HCT116 (cell line): ENCODE results near the gene TNFRSF14. TPM values are rescaled to one million over a fixed set of nuclear protein-coding genes. Genes with fewer than 3 reads are reported as not detected.

Experiments used
- ATAC-seq: fragments of 200-7000 bp; cut with Tn5 transposase; 2 replicates; pipeline ENCODE4 v1.9.1; 2020; ENCODE audit warnings: mild to moderate bottlenecking, moderate library complexity
- BruUV-seq: library from RNA; stranded (reverse); fragments of 400-500 nt; replicated peaks from 2 replicates; lab custom pipeline; 2021; lab: Mats Ljungman, UMichigan
- CTCF ChIA-PET: fragments of 300-600 bp; sonication (Branson Sonifier 250); formaldehyde crosslinking; loops from one replicate; lab custom pipeline; 2021; ENCODE audit warnings: antibody characterized with exemption; lab: Charles Lee
- POLR2A ChIA-PET: fragments of 300-600, 350-600 bp; sonication (Branson Sonifier 250); formaldehyde crosslinking; loops from one replicate; lab custom pipeline; 2021; ENCODE audit warnings: antibody characterized with exemption; lab: Charles Lee
- RAD21 ChIA-PET, 2 experiments: fragments of 300-600 bp; sonication (Branson Sonifier 250); formaldehyde crosslinking; loops; one replicate each; lab custom pipeline; 2023; ENCODE audit warnings: low total read pairs in 2 of 2; ENCODE audit not compliant: uncharacterized antibody in 2 of 2, unreplicated experiment in 2 of 2, low non-redundant PET in 1 of 2; lab: Charles Lee
- DNase-seq: peaks from one replicate; pipeline ENCODE4 v3.0.0-alpha.2; 2010; ENCODE audit warnings: low read depth, low spot score
- H2AFZ ChIP-seq: fragments of 200-600 bp; shearing (Covaris generic), sonication (generic); 2 replicates; pipeline ENCODE4 v1.6.1; 2017; ENCODE audit warnings: low read depth, mixed run types, mixed read lengths, antibody characterized with exemption, low read length; ENCODE audit not compliant: poor library complexity, severe bottlenecking
- H3K27ac ChIP-seq: 2 replicates; pipeline ENCODE4 v1.5.1; 2012; ENCODE audit warnings: low read depth, low read length
- H3K27me3 ChIP-seq: fragments of 200-600 bp; sonication (generic); 2 replicates; pipeline ENCODE4 v1.6.1; 2016; ENCODE audit warnings: mixed run types, low read length, mixed read lengths; ENCODE audit not compliant: insufficient read depth
- H3K36me3 ChIP-seq, 2 experiments: fragments of 200-500 bp in 1 of 2; fragments of 200-600 bp in 1 of 2; sonication (Bioruptor generic) in 1 of 2; sonication (generic) in 1 of 2; 2 replicates each; pipeline versions ENCODE4 v1.5.1 to v1.6.1; 2014 to 2016; ENCODE audit warnings: low read length in 2 of 2, inconsistent platforms in 1 of 2, mixed read lengths in 1 of 2, mixed run types in 1 of 2; ENCODE audit not compliant: insufficient read depth in 2 of 2, control insufficient read depth in 1 of 2
- H3K4me1 ChIP-seq, 2 experiments: fragments of 200-600 bp in 1 of 2; sonication (generic) in 1 of 2; 2 replicates each; pipeline versions ENCODE4 v1.5.1 to v1.6.1; 2012 to 2017; ENCODE audit warnings: low read length in 2 of 2, inconsistent platforms in 1 of 2, mild to moderate bottlenecking in 1 of 2, mixed read lengths in 1 of 2, mixed run types in 1 of 2, moderate library complexity in 1 of 2; ENCODE audit not compliant: insufficient read depth in 2 of 2, control insufficient read depth in 1 of 2
- H3K4me2 ChIP-seq: fragments of 200-600 bp; sonication (generic); 2 replicates; pipeline ENCODE4 v1.6.1; 2017; ENCODE audit warnings: mixed run types, low read length, mixed read lengths
- H3K4me3 ChIP-seq, 2 experiments: fragments of 200-600 bp in 1 of 2; sonication (generic) in 1 of 2; replicated peaks in 1 of 2; 2 replicates each; pipeline ENCODE4 v1.5.1; 2011 to 2016; ENCODE audit warnings: low read length in 2 of 2, control low read depth in 1 of 2, low read depth in 1 of 2, mild to moderate bottlenecking in 1 of 2, mixed read lengths in 1 of 2, mixed run types in 1 of 2
- H3K79me2 ChIP-seq: fragments of 200-600 bp; sonication (generic); 2 replicates; pipeline ENCODE4 v1.6.1; 2017; ENCODE audit warnings: mild to moderate bottlenecking, mixed run types, low read length, moderate library complexity, mixed read lengths; ENCODE audit not compliant: insufficient read depth
- H3K9ac ChIP-seq: fragments of 200-600 bp; sonication (generic); 2 replicates; pipeline ENCODE4 v1.6.1; 2016; ENCODE audit warnings: low read length, mixed read lengths
- H3K9me2 ChIP-seq: fragments of 200-600 bp; sonication (generic), shearing (Covaris generic); 2 replicates; pipeline ENCODE4 v1.6.1; 2017; ENCODE audit warnings: mixed run types, mild to moderate bottlenecking, moderate library complexity; ENCODE audit not compliant: insufficient read depth
- H3K9me3 ChIP-seq, 2 experiments: fragments of 200-500 bp in 1 of 2; fragments of 200-600 bp in 1 of 2; sonication (Bioruptor generic) in 1 of 2; sonication (generic) in 1 of 2; 2 replicates each; pipeline ENCODE4 v1.6.1; 2014 to 2017; ENCODE audit warnings: low read length in 2 of 2, mixed read lengths in 2 of 2, inconsistent platforms in 1 of 2, low read depth in 1 of 2, mild to moderate bottlenecking in 1 of 2, mixed run types in 1 of 2, moderate library complexity in 1 of 2; ENCODE audit not compliant: control insufficient read depth in 1 of 2, insufficient read depth in 1 of 2
- H4K20me1 ChIP-seq: fragments of 200-600 bp; sonication (generic), shearing (Covaris generic); 2 replicates; pipeline ENCODE4 v1.6.1; 2017; ENCODE audit warnings: mixed run types, mild to moderate bottlenecking, moderate library complexity; ENCODE audit not compliant: insufficient read depth
- CEBPB ChIP-seq: IDR thresholded peaks from 2 replicates; pipeline ENCODE4 v1.6.1; 2012; ENCODE audit warnings: low read depth
- CTCF ChIP-seq, 3 experiments: fragments of 200-600 bp in 1 of 3; sonication (generic) in 1 of 3; IDR thresholded peaks in 2 of 3; conservative IDR thresholded peaks in 1 of 3; 2 replicates each; pipeline ENCODE4 v1.5.1; 2012 to 2017; ENCODE audit warnings: low read depth in 2 of 3, low read length in 2 of 3, antibody characterized with exemption in 1 of 3, borderline replicate concordance in 1 of 3, control low read depth in 1 of 3, mild to moderate bottlenecking in 1 of 3, mixed read lengths in 1 of 3, mixed run types in 1 of 3, moderate library complexity in 1 of 3; ENCODE audit not compliant: insufficient read depth in 1 of 3
- EGR1 ChIP-seq: IDR thresholded peaks from 2 replicates; pipeline ENCODE4 v1.6.1; 2012; ENCODE audit warnings: low read depth
- ELF1 ChIP-seq: IDR thresholded peaks from 2 replicates; pipeline ENCODE4 v1.6.1; 2012; ENCODE audit warnings: low read depth, borderline replicate concordance
- EZH2phosphoT487 ChIP-seq: fragments of 200-600 bp; IDR thresholded peaks from 2 replicates; pipeline ENCODE4 v1.6.1; 2018; ENCODE audit warnings: antibody characterized with exemption, borderline replicate concordance
- FOSL1 ChIP-seq: IDR thresholded peaks from 2 replicates; pipeline ENCODE4 v1.6.1; 2012; ENCODE audit warnings: low read depth
- MAX ChIP-seq: IDR thresholded peaks from 2 replicates; pipeline ENCODE4 v1.6.1; 2012
- POLR2A ChIP-seq: IDR thresholded peaks from 2 replicates; pipeline ENCODE4 v1.7.0; 2011; ENCODE audit warnings: borderline replicate concordance; ENCODE audit not compliant: insufficient read depth, insufficient read length; ENCODE audit errors: extremely low read depth
- POLR2AphosphoS5 ChIP-seq: IDR thresholded peaks from 2 replicates; pipeline ENCODE4 v1.6.1; 2011; ENCODE audit warnings: mild to moderate bottlenecking, low read depth, low read length, moderate library complexity
- REST ChIP-seq: IDR thresholded peaks from 2 replicates; pipeline ENCODE4 v1.6.1; 2012; ENCODE audit warnings: low read depth
- SP1 ChIP-seq: IDR thresholded peaks from 2 replicates; pipeline ENCODE4 v1.6.1; 2012; ENCODE audit warnings: low read depth
- SRF ChIP-seq: IDR thresholded peaks from 2 replicates; pipeline ENCODE4 v1.6.1; 2012; ENCODE audit warnings: low read depth
- ZBTB33 ChIP-seq: IDR thresholded peaks from 2 replicates; pipeline ENCODE4 v1.6.1; 2011; ENCODE audit warnings: mild to moderate bottlenecking, low read length, moderate library complexity; ENCODE audit not compliant: insufficient replicate concordance; ENCODE audit errors: extremely low read depth
- intact Hi-C: fragments of 100-400 bp; cut with micrococcal nuclease; formaldehyde crosslinking; loops from 2 replicates; pipeline ENCODE4 v1.10.0; 2022
- total RNA-seq: library from RNA; stranded (reverse); gene quantifications from one replicate; pipeline ENCODE4 v1.2.1, GENCODE V29; 2021; ENCODE audit not compliant: unreplicated experiment

Gene TNFRSF14
- total RNA-seq, 1 experiment from 2014 or later: 0.66 TPM

- TF ChIP-seq CTCF (IDR thresholded peaks at IDR 0.05 in 2 of 3, conservative IDR thresholded peaks at IDR 0.05 in 1 of 3; ENCODE audit: borderline replicate concordance in 1 of 3, insufficient read depth in 1 of 3, low read depth in 2 of 3, low read length in 2 of 3) (no peak), CEBPB (no peak), SP1 (no peak), MAX (no peak), ELF1 (no peak), FOSL1 (no peak), EGR1 (no peak), POLR2AphosphoS5 (no peak), ZBTB33 (no peak), REST (no peak), POLR2A (no peak), SRF (no peak), EZH2phosphoT487 (no peak)
- TF ChIP-seq, all 23 proteins: peak for 0
- Histone ChIP-seq H3K79me2 (no peaks in the 10 kb centered on the region), H2AFZ (no peak overlapping the region), H3K4me3 (no peak overlapping the region), H3K9ac (no peak overlapping the region), H3K9me3 (no peaks in the 10 kb centered on the region), H3K36me3 (no peaks in the 10 kb centered on the region), H3K27ac (no peak overlapping the region), H3K27me3 (no peaks in the 10 kb centered on the region), H3K4me1 (no peaks in the 10 kb centered on the region), H3K4me2 (no peak overlapping the region), H4K20me1 (no peaks in the 10 kb centered on the region), H3K9me2 (no peaks in the 10 kb centered on the region)
- intact Hi-C loops: no loop called here
- no TSS peak for BruUV-seq
- ATAC-seq (no peak), DNase-seq (no peak)
- POLR2A ChIA-PET: no interaction called here
- RAD21 ChIA-PET: no interaction called here
- CTCF ChIA-PET: interaction anchor here (0.6 kb wide), 1 partner anchor 824 kb away, joined by 3 read pairs; no protein-coding TSS in a partner anchor
Observed at GRCh38 chr1:2595812-2596529, 39.8 kb downstream of the TNFRSF14 start.
